MM.1S (cell line): Measurements from ENCODE around the gene MORF4L2.

ENCODE experiments used
- EZH2 ChIP-seq: fragments of 300-600 bp; sonication (generic); optimal IDR thresholded peaks from 2 replicates; pipeline ENCODE3; 2017; ENCODE audit warnings: low read depth, mild to moderate bottlenecking, antibody characterized with exemption, low read length, mixed read lengths
- EZH2phosphoT487 ChIP-seq: fragments of 300-600 bp; sonication (generic); IDR thresholded peaks from 2 replicates; pipeline ENCODE4 v1.6.1; 2018; ENCODE audit warnings: antibody characterized with exemption, low read length
- TF ChIP-seq, protein P1 (sequence below): fragments of 300-600 bp; sonication (generic); IDR thresholded peaks from 2 replicates; pipeline ENCODE4 v1.5.1; 2016; ENCODE audit warnings: antibody characterized with exemption, low read length, mixed read lengths

DNA sequence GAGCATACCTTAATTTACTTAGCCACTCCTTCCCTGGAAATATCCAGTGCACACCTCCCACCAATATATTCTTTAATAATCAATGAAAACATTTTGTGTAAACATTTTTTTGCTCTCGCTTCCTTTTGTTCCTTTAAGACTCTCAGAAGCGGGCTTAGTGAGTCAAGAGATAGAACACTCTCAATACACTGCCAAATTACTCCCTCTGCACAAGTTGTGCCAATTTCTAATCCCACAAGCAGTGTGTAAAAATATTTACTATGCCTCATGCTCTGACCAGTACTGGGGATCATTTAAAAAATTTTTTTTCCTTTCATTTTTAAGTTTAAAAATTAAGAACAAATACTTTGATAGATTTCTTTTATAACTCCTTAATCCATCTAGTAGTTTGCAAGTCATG, 5.1 kb downstream of the MORF4L2 start:
- TF ChIP-seq, protein P1, sequence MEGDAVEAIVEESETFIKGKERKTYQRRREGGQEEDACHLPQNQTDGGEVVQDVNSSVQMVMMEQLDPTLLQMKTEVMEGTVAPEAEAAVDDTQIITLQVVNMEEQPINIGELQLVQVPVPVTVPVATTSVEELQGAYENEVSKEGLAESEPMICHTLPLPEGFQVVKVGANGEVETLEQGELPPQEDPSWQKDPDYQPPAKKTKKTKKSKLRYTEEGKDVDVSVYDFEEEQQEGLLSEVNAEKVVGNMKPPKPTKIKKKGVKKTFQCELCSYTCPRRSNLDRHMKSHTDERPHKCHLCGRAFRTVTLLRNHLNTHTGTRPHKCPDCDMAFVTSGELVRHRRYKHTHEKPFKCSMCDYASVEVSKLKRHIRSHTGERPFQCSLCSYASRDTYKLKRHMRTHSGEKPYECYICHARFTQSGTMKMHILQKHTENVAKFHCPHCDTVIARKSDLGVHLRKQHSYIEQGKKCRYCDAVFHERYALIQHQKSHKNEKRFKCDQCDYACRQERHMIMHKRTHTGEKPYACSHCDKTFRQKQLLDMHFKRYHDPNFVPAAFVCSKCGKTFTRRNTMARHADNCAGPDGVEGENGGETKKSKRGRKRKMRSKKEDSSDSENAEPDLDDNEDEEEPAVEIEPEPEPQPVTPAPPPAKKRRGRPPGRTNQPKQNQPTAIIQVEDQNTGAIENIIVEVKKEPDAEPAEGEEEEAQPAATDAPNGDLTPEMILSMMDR, result no peak
- TF ChIP-seq EZH2phosphoT487 (no peak), EZH2 (no peak)
